ENCODE measurements around the gene SPOUT1.
"Not testable (repeated sequence)": the region's sequence is repeated elsewhere in the genome, so short reads cannot be mapped to it uniquely, and the experiment has no call there.

Gene SPOUT1

DNA sequence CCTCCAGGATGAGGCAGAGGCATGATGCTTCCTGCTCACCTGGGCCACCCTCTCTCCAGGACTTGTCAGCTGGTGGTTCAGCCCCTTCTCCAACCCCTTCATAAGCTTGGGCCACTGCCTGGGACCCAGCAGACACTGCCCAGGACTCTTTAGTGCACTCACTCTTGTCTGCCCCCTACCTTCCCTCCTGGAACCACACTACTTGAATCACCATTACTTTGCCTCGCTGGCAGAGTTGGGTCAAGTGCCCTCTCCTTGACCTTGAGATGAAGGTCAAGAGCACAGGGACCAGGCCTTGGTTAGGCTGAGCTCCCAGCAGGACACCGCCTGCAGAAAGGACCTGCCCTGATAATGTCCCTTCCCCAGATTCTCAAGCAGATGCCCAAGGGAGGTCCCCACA, 19.8 kb downstream of the SPOUT1 start:
- no peak for DNase-seq

DNA sequence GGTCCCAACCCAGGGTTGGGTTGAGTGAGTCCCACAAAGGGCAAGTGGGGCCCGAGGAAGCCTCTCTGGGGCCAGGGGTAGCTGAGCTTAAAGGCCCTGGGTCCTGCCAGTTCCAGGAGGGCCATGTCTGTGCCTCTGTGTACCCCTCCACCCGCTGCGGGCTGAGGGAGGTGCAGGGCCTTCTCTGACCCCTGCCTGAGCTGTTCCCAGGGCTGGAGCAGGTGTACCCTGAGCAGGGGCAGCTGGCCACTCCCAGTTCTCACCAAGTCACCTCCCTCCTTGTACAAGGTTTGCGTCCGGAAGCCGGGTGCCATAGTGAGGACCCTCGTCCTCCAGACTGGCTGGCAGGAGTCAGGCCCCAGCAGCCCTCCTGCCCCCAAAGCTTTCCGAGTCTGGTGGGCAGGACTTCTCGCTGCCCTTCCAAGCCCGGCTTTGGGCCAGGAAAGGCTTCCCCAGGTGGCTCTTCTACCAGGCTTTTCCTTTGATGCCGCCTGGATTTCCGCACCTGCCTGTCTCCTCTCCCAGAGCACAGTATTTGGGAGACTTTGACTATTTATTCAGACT, 20.5 kb downstream of the SPOUT1 start:
- no peak for DNase-seq

DNA sequence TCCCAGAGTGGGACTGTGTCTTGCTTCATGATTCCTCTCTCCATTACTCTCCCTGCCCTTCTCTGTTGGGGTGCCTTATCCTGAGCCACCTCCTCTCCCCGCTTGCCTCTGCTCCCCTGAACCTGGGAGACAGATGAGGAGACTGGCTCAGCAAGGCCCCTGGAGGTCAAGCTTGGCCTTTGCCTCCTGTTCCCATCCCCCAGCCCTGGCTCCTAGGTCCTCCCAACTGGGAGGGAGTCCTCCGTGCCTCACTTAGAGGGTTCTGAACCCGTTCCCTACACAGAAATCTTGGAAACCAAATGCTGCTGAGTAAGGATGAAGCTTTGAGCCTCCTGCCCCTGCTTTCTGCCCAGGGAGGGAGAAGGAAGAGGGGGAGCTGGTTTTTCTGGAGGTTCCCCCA, 21.1 kb downstream of the SPOUT1 start:
- no peak for DNase-seq

DNA sequence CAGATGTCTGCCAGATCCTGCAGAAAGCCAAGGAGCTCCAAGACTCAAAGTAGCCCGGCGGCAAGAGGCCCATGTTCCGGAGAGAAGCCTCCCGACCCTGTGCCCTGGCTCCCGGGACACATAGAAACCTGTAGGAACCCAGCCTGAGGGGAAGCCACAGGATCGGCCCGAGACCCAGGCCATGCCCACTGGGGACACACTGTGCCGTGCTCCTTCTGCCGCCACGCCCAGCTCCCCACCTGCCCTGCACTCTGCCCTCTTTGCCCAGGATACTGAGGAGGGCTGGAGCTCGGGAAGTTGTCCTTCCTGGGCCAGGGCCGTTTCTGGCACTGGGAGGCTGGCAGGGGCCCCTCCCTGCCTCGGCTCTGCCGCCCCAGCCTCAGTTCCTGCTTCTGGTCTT, 21.8 kb downstream of the SPOUT1 start:
- DNase-seq, result no peak

DNA sequence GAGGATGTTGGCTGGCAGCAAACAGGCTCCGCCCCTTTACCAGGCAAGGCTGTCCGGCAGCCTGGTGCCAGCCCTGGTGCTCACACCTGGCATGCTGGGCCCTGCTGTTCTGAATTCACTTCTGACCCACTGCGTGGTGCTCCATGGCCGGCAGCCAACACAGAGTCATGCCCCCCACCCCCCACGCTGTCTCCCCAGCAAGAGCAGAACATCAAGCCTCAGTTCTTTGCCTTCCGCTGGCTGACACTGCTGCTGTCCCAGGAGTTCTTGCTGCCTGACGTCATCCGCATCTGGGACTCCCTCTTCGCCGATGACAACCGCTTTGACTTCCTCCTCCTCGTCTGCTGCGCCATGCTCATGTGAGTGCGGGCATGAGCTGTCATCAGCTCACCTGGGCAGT, 23.9 kb downstream of the SPOUT1 start:
- DNase-seq, result no peak

DNA sequence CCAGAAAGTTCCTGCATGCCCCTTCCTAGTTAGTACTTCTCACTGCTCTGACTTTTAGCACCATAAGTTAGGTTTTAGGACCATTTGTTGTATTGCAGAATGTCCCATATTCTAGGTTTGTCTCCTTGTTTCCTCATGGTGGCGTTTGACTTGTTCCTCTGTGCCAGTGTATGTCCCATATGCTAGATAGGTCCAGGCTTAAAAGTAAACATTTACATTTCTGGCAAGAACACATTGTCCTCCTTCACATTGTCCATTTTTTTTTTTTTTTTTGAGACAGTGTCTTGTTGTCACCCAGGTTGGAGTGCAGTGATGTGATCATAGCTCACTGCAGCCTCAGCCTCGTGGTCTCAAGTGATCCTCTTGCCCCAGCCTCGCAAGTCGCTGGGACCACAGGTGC, 27.1 kb downstream of the SPOUT1 start:
- no peak for DNase-seq

DNA sequence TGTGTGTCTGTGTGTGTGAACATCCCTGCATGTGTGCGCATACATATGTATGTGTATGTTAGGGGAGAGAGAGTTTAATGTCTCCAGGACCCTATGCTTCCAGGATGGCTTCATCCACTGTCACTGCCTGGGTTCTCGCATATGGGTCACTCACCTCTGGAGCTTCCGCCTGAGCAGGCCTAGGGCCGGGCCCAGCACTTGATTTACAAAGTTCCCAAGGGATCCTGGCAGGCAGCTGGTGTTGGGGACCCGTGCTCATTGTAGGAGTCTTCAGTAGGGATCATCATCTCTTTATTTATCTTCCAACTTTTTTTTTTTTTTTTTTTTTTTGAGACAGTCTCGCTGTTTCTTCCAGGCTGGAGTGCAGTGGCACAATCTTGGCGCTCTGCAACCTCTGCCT, 29.5 kb downstream of the SPOUT1 start:
- no peak for DNase-seq

DNA sequence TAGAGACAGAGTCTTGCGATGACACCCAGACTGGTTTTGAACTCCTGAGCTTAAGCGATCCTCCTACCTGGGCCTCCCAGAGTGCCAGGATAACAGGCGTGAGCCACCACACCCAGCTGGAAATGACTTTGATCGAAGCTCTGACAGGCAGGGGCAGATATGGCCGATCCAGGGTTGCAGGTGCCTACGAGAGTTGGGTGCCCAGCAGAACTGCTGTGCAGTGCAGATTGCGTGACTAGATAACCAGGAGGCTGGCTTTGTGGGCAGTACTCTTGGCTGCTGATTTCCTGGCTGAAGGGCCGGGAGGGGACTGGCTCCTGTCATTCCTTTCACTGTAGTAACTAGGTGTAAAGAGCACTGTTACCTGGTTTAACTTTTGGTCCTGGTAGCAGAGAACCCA, 30.7 kb downstream of the SPOUT1 start:
- no peak for DNase-seq

DNA sequence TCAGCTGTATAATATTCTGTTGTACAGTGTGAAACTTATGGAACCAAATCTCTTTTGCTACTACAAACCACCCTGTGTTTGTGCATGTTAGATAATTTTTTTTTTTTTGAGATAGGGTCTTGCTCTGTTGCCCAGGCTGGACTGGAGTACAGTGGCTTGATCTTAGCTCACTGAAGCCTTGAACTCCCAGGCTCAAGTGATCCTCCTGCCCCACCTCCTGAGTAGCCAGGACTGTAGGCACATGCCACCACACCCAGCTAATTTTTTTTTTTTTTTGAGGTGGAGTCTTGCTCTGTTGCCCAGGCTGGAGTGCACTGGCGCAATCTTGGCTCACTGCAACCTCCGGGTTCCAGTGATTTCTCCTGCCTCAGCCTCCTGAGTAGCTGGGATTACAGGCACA, 34.6 kb downstream of the SPOUT1 start:
- DNase-seq, result not testable (repeated sequence)

DNA sequence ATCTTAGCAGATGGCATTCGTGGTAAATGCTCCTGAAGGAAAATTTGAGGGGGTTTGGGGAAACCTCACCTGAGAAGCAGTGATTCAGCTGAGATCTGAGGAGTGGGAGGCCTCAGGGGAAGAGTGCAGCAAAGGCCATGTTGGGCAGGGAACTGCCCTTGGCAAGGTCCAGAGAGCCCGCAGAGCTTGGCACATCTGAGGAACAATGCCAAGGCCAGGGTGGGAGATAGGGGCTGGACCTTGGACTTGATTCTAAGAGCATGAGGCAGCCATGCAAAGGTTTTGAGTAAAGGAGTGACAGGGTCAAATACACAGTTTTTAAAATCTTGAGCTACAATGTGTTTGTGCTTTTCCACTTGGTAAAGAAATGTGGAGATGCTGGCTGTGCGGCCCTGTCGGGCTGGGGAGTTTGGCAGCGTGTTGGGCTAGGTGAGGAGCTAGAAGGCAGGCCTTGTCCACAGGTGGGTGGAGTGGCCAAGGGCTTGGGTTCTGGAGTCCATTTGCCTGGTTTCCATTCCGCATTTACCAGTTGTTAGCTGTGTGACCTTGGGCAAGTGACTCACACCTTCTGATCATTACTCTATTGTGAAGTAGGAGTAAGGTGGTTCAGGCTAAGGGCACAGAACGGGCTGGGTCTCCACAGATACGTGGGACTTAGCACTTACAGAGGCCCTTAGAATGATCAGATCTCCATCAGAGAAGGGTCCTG, 36.5 kb downstream of the SPOUT1 start:
- DNase-seq, result no peak

DNA sequence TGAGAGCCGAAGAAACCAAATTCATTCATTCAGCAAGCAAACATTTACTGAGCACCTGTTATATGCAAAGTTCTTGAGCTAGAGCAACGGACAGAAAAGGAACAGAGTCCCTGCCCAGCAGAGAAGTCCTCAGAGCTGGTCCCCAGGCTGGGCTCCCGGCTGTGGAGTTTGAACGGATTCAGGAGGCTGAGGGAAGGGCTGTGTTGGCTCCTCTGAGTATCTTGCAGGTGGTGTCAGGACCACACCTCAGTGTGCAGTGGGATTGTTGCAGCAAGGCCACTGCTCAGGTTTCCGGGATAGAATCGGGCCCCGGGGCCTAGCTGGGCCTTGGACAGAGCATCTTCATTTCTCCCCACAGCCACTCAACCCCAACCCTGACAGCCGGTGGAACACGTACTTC, 37.5 kb downstream of the SPOUT1 start:
- DNase-seq, result no peak

DNA sequence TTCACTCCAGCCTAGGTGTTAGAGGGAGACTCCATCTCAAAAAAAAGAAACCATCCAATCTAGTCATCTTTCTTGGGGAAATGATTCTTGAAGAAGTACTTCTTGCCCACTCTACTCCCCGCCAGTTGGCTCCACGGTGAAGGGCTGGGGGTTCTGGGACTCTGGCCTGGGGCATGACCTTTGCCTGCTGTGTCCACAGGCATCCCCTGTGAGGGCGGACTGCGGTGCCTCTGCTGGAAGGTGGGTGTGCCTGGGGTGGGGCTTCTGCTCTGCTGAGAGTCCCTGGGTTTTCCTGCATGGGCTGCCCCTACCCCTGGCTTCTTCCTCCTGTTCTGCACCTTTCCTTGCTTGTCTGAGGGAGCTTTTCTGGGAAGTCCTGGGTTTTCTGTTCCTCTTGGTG, 39.1 kb downstream of the SPOUT1 start:
- DNase-seq, result no peak

DNA sequence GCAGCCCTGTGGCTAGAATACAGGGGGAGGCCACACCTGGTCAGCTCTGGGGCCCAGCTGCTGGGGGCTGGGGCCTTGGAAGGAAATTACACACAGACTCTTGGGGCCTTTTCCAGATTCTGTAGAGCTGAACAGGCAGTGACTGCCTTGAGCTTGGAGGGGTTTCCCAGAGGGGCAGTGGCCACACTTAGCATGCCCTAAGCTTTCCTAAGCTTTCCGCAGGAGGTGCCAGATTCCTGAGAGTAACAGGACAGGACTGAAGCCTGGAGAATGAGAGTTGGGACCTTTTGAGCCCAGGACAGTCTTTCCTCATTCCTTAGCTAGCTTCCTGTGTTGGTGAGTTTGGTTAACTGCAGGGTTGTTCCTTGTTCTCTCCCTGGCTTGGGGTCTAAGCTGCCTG, 41.1 kb downstream of the SPOUT1 start:
- DNase-seq, result no peak

DNA sequence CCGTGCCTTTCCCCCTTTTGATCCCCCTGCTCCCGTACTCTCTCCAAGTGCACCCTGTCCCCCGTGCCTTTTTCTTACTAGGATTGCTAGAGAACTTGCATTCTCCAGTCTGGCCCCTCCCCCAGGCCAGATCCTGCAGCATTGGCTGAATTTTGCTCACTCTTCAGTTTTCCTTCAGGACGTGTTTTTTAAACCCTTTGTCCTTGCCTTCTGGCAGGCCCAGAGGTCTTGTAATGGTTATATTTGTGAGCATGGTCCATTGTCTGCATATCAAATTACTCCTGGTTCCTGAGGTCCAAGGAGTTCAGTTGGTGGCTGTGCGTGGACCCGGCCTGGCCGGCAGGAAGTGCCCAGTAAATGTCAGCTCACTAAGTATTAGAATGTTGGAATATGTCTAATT, 41.9 kb downstream of the SPOUT1 start:
- no peak for DNase-seq

DNA sequence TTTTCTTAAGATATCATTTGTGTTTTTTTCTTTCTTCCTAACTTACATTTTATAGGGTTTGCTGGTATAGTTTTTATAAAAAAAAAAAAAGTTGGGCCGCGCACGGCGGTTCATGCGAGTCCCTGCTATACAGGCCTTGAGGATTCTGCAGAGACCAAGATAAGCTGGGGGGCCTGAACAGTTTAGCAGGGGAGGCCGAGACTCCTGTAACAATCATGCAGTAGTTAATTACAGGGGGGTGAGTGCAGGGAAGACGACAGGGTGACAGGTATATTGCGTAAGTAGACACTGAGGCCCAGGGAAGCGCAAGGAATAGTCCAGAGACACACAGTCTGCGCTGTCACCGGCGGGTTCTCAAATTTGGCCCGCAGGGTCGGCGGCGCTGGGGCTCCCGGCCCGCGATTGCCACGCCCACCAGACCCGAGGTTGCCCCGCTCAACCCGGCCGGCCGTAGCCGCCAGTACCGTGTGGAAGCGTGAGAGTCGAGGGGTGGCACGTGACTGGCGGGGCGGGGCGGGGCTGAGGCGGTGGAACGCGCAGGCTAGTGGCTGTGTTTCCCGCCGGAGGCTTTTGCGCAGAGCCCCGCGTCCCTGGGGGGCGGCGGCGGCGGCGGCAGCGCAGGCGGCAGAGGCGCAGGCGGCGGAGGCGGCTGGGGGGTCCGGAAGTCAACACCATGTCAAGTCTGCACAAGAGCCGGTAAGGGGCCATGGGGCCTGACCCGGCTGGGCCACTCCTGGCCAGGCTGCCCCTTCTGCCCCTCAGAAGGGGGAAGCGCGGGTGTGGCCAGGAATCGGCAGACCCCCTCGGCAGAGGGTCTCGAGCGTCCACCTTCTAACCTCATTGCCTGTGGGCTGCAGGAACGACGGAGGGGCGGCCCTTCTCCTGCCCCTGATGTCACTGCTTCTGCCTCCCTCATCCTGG, 42.7 kb downstream of the SPOUT1 start, which contains the start of gene TBC1D13:
TBC1D13 (plus strand) TSS at position 573 of the 921 bp plus-strand sequence; CDS start at position 674, 101 bp downstream.
- peak; percentile 76 for DNase-seq

DNA sequence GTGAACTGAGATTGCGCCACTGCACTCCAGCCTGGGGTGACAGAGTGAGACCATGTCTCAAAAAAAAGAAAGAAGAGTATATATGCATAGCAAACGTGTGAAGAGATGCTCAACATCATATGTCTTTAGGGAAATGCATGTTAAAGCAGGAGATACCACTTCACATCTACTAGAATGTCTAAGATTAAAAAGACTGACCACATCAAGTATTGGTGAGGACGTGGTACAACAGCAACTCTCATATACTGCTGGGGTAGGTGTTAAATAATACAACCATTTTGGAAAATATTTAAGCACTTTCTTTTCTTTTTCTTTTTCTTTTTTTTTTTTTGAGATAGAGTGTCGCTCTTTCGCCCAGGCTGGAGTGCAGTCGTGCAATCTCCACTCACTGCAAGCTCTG, 44.2 kb downstream of the SPOUT1 start:
- DNase-seq, result no peak

DNA sequence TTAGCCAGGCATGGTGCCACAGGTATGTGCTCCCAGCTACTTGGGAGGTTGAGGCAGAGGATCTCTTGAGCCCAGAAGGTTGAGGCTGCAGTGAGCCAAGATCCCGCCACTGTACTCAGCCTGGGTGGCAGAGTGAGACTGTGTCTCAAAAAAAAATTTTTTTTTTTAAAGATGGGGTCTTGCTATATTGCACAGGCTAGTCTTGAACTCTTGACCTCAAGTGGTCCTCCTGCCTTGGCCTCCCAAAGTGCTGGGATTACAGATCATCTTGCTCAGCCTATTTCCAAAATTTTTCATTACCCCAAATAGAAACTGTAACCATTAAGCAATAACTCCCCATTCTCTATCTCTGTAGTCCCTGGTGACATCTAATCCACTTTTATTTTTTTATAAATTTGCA, 46.9 kb downstream of the SPOUT1 start:
- no peak for DNase-seq

DNA sequence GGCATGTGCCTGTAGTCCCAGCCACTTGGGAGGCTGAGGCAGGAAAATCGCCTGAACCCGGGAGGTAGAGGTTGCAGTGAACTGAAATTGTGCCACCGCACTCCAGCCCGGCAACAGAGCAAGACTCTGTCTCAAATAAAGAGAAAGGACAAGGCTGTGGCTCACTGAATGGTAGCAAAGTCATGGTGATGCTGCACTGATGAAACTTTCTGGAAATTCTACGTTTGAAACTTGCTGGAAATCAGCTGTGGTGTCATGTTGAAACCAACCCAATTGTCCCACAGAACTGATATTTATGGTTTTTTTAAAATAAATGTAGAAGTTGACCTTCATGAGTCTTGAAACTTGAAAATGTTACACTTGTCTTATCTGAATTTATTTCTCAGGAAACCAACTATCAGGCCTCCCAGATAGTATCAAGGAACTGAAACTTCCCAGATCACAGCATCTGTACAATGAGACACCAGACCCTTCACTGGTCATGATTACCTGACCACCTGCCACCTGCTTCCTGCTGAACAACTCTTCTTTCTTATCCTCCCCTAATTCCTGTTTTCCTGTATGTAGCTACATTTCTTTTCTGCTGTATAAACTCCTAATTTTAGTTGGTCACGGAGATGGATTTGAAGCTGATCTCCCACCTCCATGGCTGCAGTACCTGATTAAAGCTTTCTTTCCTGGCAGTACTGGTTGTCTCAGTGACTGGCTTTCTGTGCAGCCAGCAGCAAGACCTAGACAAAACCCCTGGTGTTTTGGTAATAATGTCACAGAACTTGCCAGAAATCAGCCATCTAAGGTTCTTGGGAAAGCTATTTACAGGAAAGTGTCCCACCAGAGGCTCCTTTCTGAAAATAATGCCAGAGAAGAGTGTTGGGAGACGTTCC, 48.2 kb downstream of the SPOUT1 start:
- no peak for DNase-seq

DNA sequence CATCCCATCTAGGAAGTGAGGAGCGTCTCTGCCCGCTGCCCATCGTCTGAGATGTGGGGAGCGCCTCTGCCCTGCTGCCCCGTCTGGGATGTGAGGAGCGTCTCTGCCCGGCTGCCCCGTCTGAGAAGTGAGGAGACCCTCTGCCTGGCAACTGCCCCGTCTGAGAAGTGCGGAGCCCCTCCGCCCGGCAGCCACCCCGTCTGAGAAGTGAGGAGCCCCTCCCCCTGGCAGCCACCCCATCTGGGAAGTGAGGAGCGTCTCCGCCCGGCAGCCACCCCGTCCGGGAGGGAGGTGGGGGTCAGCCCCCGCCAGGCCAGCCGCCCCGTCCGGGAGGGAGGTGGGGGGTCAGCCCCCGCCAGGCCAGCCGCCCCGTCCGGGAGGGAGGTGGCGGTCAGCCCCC, 49.5 kb downstream of the SPOUT1 start:
- DNase-seq, result not testable (repeated sequence)

DNA sequence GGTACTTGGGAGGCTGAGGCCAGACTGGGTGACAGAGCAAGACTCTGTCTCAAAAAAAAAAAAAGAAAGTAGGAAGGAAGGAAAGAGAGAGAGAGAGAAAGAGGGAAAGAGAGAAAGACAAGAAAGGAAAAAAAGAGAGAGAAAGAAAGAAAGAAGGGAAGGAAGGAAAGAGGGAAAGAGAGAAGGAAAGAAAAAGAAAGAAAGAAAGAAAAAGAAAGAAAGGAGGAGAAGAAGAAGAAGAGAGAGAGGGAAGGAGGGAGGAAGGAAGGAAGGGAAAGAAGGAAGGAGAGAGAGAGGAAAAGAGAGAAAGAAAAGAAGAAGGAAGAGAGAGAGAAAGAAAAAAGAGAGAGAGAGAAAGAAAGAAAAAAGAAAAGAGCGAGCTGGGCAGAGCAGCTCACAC, 54.8 kb downstream of the SPOUT1 start:
- no peak for DNase-seq

DNA sequence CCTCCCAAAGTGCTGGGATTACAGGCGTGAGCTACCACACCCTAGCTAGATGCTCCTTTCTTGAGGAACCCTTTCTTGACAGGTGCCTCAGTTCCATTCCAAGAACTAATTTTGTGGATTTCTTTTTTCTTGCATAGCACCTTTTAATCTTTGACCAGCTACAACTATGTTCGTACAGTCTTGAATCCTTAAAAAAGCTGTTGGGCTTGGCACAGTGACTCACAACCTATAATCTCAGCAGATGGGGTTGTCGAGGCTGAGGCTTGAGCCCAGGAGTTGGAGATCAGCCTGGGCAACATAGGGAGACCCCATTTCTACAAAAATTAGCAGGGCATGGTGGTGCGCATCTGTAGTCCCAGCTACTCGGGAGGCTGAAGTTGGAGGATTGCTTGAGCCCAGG, 56.5 kb downstream of the SPOUT1 start:
- DNase-seq, result no peak

DNA sequence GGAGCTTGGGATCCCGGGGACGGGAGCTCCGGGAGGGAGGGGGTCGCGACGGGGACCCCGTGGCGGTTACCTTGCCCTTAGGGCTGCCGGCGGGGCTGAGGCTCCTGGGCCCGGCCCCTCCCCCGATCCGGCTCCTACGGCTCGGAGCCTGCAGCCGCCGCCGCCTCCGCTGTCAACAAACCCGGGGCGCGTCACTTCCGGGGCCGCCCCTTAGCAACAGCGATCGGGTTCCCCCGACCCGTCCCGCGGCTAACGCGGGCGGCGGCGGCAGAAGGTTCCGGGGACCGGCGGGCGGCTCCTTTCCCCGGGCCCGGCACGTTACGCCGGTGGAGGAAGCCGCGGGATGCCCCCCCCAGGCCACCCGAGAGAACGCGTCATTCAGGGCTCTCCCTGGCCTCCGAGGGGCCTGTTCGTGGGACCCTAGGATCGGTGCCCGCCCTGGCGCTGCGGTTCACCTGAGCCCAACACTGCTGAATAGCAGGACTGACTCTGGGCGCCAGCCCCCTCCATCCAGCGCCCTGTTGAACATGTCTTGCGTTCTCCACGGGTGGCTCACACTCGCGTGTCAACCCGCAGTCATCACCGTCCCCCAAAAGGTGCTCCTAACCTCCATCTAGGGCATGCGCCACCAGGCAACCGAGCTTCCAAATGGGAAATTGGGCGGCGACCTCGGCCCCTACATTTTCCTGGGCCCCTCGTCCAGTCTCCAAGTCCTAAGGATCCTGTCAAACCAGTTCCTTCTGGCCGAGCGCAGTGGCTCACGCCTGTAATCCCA, 57.7 kb downstream of the SPOUT1 start, which contains the start of gene ZER1:
ZER1 (minus strand) TSS at position 183 of the 775 bp plus-strand sequence. CDS start 16,362 bp downstream, outside the sequence.
- DNase-seq, result peak; percentile 93

All from NCI-H2029 (cell line).